CD4-positive, alpha-beta memory T cell (primary cell): ENCODE results near the gene TTC1. TPM values are rescaled to one million over a fixed set of nuclear protein-coding genes. Genes with fewer than 3 reads are reported as not detected.
A peak's percentile ranks its signal among the peaks of the same experiment; 100 is the strongest.

ENCODE experiments used
- CTCF ChIA-PET: fragments of 350-600 bp; sonication (Branson Sonifier 250); formaldehyde crosslinking; loops from one replicate; lab custom pipeline; 2021; ENCODE audit warnings: inconsistent platforms; ENCODE audit not compliant: partially characterized antibody; lab: Charles Lee
- POLR2A ChIA-PET: fragments of 350-600 bp; sonication (Branson Sonifier 250); formaldehyde crosslinking; loops from one replicate; lab custom pipeline; 2021; ENCODE audit not compliant: partially characterized antibody; lab: Charles Lee
- DNase-seq, 5 donors: peaks; one replicate each; pipeline versions ENCODE4 v3.0.0 to v3.0.0-alpha.2; 2020 to 2022; ENCODE audit warnings: mixed read lengths in 1 of 5
- H3K27ac ChIP-seq: one replicate; pipeline ENCODE4 v1.7.0; 2013; ENCODE audit warnings: low read depth, low read length
- H3K27me3 ChIP-seq: 2 replicates; pipeline ENCODE4 v1.7.0; 2013; ENCODE audit warnings: mild to moderate bottlenecking, low read length, moderate library complexity; ENCODE audit not compliant: insufficient read depth
- H3K36me3 ChIP-seq: 2 replicates; pipeline ENCODE4 v1.7.0; 2013; ENCODE audit warnings: mild to moderate bottlenecking, low read length, moderate library complexity; ENCODE audit not compliant: insufficient read depth
- H3K4me1 ChIP-seq: 2 replicates; pipeline ENCODE4 v1.7.0; 2013; ENCODE audit warnings: mild to moderate bottlenecking, low read length, moderate library complexity; ENCODE audit not compliant: insufficient read depth
- H3K4me3 ChIP-seq, 2 donors: one replicate each; pipeline ENCODE4 v1.7.0; 2013; ENCODE audit warnings: low read length in 2 of 2, mild to moderate bottlenecking in 1 of 2
- H3K9me3 ChIP-seq, 2 donors: one replicate each; pipeline ENCODE4 v1.7.0; 2013; ENCODE audit warnings: low read length in 2 of 2, control low read depth in 1 of 2; ENCODE audit not compliant: control insufficient read depth in 1 of 2
- H3K27ac Mint-ChIP-seq, 7 donors: one replicate each; pipeline ENCODE4 v1.8.0; 2020 to 2021; ENCODE audit warnings: mixed read lengths in 7 of 7, mild to moderate bottlenecking in 6 of 7, inconsistent platforms in 3 of 7, moderate library complexity in 3 of 7
- H3K27me3 Mint-ChIP-seq, 2 donors: one replicate each; pipeline ENCODE4 v1.8.0; 2020 to 2021; ENCODE audit warnings: mixed read lengths in 2 of 2
- H3K36me3 Mint-ChIP-seq, 2 donors: one replicate each; pipeline ENCODE4 v1.8.0; 2020 to 2021; ENCODE audit warnings: mixed read lengths in 2 of 2, inconsistent platforms in 1 of 2, mild to moderate bottlenecking in 1 of 2
- H3K4me1 Mint-ChIP-seq, 4 donors: one replicate each; pipeline ENCODE4 v1.8.0; 2020 to 2021; ENCODE audit warnings: mixed read lengths in 4 of 4, mild to moderate bottlenecking in 1 of 4
- H3K4me3 Mint-ChIP-seq, 8 donors: one replicate each; pipeline ENCODE4 v1.8.0; 2020 to 2021; ENCODE audit warnings: mixed read lengths in 8 of 8, mild to moderate bottlenecking in 7 of 8, moderate library complexity in 6 of 8, inconsistent platforms in 3 of 8
- H3K9me3 Mint-ChIP-seq, 8 donors: one replicate each; pipeline ENCODE4 v1.8.0; 2020 to 2021; ENCODE audit warnings: mixed read lengths in 8 of 8, mild to moderate bottlenecking in 5 of 8, inconsistent platforms in 3 of 8, moderate library complexity in 1 of 8
- intact Hi-C: fragments of 100-400 bp; cut with micrococcal nuclease; formaldehyde crosslinking; loops from one replicate; pipeline ENCODE4 v1.15.1; 2023
- polyA plus RNA-seq, 2 donors: library from polyadenylated mRNA; unstranded; fragments of 300-500 nt; fragmentation: Illumina TruSeq; gene quantifications; one replicate each; pipeline ENCODE4 v1.2.3, GENCODE V29; 2021
- total RNA-seq, 2 experiments: library from RNA; stranded (reverse); gene quantifications; one replicate each; pipeline ENCODE4 v1.2.3, GENCODE V29; 2021

Gene TTC1
- total and polyA plus RNA-seq, 4 experiments from 2014 or later, result 47.5 to 147 (median 71.7) TPM

- intact Hi-C loops, result no loop called here
Measured at GRCh38 chr5:159969966-159970365, 39.0 kb upstream of the TTC1 start.

DNA sequence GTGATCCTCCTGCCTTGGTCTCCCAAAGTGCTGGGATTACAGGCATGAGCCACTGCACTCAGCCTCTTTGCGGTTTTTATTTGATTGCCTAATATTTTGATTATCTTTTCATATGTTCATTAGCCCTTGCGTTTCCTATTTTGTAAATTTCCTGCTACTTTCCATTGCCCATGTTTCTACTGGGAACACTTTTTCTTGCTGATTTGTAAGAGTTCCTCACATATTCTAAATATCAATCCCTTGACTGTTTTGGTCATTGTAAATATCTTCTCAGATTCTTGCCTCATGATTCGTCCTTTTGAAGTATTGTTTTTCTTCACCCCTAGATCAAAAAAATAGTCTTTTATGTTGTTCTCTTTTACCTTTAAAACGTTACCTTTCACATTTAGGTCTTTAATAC lies 37.9 kb upstream of the TTC1 start:
- Mint-ChIP-seq H3K36me3 (no peaks in the 10 kb centered on the region), H3K9me3 (peaks cover 0 to 2% (median 0%) of the 10 kb centered on the region in 8 donors), H3K4me1 (peaks cover 8 to 19% (median 12%) of the 10 kb centered on the region in 4 donors), H3K27ac (no peak overlapping the region), H3K27me3 (peaks cover 42 to 60% of the 10 kb centered on the region in 2 donors), H3K4me3 (peak overlapping the region in 6 of 8 donors; percentile 4 to 84 (median 53))
- Histone ChIP-seq H3K27me3 (no peaks in the 10 kb centered on the region), H3K27ac (no peak overlapping the region), H3K4me3 (no peak overlapping the region), H3K4me1 (peaks cover 6% of the 10 kb centered on the region), H3K36me3 (no peaks in the 10 kb centered on the region), H3K9me3 (no peaks in the 10 kb centered on the region)
- ChIA-PET CTCF (no interaction called here), POLR2A (no interaction called here)
- no peak for DNase-seq
- intact Hi-C loops, result no loop called here

More at GRCh38 chr5:159969966-159970365, 39.0 kb upstream of the TTC1 start:
- Mint-ChIP-seq H3K4me3 (no peak overlapping the region), H3K27me3 (peaks cover 44 to 57% of the 10 kb centered on the region in 2 donors), H3K4me1 (peaks cover 8 to 19% (median 12%) of the 10 kb centered on the region in 4 donors), H3K36me3 (no peaks in the 10 kb centered on the region), H3K9me3 (peaks cover 0 to 2% (median 0%) of the 10 kb centered on the region in 8 donors), H3K27ac (no peak overlapping the region)
- H3K9me3 ChIP-seq, result no peaks in the 10 kb centered on the region
- no peak overlapping the region for H3K4me3 ChIP-seq
- POLR2A ChIA-PET, result interaction anchor here (1.1 kb wide), 1 partner anchor 17 kb away, joined by 3 read pairs; no protein-coding TSS in a partner anchor
- no peaks in the 10 kb centered on the region for H3K27me3 ChIP-seq
- no peak overlapping the region for H3K27ac ChIP-seq
- H3K36me3 ChIP-seq, result no peaks in the 10 kb centered on the region
- peaks cover 6% of the 10 kb centered on the region for H3K4me1 ChIP-seq
- DNase-seq, result no peak
- CTCF ChIA-PET, result interaction anchor here (1.2 kb wide), 1 partner anchor 17 kb away, joined by 4 read pairs; no protein-coding TSS in a partner anchor

- Mint-ChIP-seq H3K4me1 (peaks cover 8 to 19% (median 12%) of the 10 kb centered on the region in 4 donors), H3K36me3 (no peaks in the 10 kb centered on the region), H3K4me3 (peak overlapping the region; percentile 9 to 84 (median 60)), H3K9me3 (peaks cover 0 to 2% (median 0%) of the 10 kb centered on the region in 8 donors), H3K27me3 (peaks cover 38 to 56% of the 10 kb centered on the region in 2 donors), H3K27ac (peak overlapping the region in 1 of 7 donors; percentile 4)
- no peaks in the 10 kb centered on the region for H3K9me3 ChIP-seq
- no peak overlapping the region for H3K4me3 ChIP-seq
- DNase-seq, result no peak
- H3K4me1 ChIP-seq, result peaks cover 6% of the 10 kb centered on the region
- H3K27me3 ChIP-seq, result no peaks in the 10 kb centered on the region
- H3K27ac ChIP-seq, result no peak overlapping the region
- intact Hi-C loops, result no loop called here
- no peaks in the 10 kb centered on the region for H3K36me3 ChIP-seq
- ChIA-PET POLR2A (no interaction called here), CTCF (no interaction called here)
Measured at GRCh38 chr5:159971514-159971913, 37.4 kb upstream of the TTC1 start.

- peaks cover 6% of the 10 kb centered on the region for H3K4me1 ChIP-seq
- no peaks in the 10 kb centered on the region for H3K9me3 ChIP-seq
- no peaks in the 10 kb centered on the region for H3K36me3 ChIP-seq
- H3K9me3 Mint-ChIP-seq, result peaks cover 0 to 2% (median 0%) of the 10 kb centered on the region in 8 donors
- H3K27me3 Mint-ChIP-seq, result peaks cover 35 to 53% of the 10 kb centered on the region in 2 donors
- no peaks in the 10 kb centered on the region for H3K27me3 ChIP-seq
- intact Hi-C loops, result no loop called here
- no peak for DNase-seq
- no peak overlapping the region for H3K27ac ChIP-seq
- no peak overlapping the region for H3K4me3 ChIP-seq
- peaks cover 8 to 19% (median 12%) of the 10 kb centered on the region in 4 donors for H3K4me1 Mint-ChIP-seq
- H3K36me3 Mint-ChIP-seq, result no peaks in the 10 kb centered on the region
- ChIA-PET CTCF (no interaction called here), POLR2A (no interaction called here)
- H3K27ac Mint-ChIP-seq, result no peak overlapping the region
- peak overlapping the region in 4 of 8 donors; percentile 27 to 84 (median 80) for H3K4me3 Mint-ChIP-seq
Measured at GRCh38 chr5:159971931-159972461, 36.9 kb upstream of the TTC1 start.

GRCh38 chr5:159972538-159973362 lies 36.2 kb upstream of the TTC1 start:
- intact Hi-C loops, result no loop called here
- Histone ChIP-seq H3K27me3 (peaks cover 4% of the 10 kb centered on the region), H3K4me3 (no peak overlapping the region), H3K4me1 (peaks cover 6% of the 10 kb centered on the region), H3K9me3 (no peaks in the 10 kb centered on the region), H3K36me3 (no peaks in the 10 kb centered on the region), H3K27ac (no peak overlapping the region)
- H3K36me3 Mint-ChIP-seq, result no peaks in the 10 kb centered on the region
- peaks cover 8 to 19% (median 12%) of the 10 kb centered on the region in 4 donors for H3K4me1 Mint-ChIP-seq
- H3K27ac Mint-ChIP-seq, result no peak overlapping the region
- ChIA-PET POLR2A (no interaction called here), CTCF (no interaction called here)
- peaks cover 37 to 56% of the 10 kb centered on the region in 2 donors for H3K27me3 Mint-ChIP-seq
- DNase-seq, result no peak
- H3K4me3 Mint-ChIP-seq, result peak overlapping the region; percentile 54 to 83 (median 70)
- H3K9me3 Mint-ChIP-seq, result peaks cover 0 to 2% (median 0%) of the 10 kb centered on the region in 8 donors

DNA sequence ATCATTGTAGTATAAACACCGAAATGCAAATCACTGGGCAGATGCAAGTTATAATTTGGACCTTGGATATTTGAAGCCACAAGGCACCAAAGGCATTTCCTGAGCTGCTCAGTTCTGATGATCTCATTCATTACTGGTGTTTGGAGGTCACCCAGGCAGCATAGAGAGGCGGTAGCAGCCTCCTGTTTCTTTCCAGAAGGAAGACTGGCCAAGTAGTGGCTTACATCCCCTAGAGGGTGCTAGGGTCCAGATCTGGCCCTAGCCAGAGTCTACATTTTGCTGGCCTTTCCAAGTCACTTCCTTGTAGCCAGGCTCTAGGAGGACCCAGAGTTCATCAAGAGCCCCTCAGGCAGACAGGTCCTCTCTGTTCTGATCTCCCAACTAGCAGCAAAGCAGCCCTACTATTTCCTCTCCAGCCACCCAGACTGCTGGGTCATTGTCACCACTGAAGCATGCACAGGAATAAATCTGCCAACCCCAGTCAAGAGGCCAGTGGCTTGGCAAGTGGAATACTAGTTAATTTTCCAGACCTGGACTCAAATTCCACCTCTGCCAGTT lies 33.4 kb upstream of the TTC1 start:
- Histone ChIP-seq H3K27me3 (peaks cover 4% of the 10 kb centered on the region), H3K36me3 (no peaks in the 10 kb centered on the region), H3K4me1 (peaks cover 6% of the 10 kb centered on the region), H3K27ac (no peak overlapping the region), H3K4me3 (no peak overlapping the region), H3K9me3 (no peaks in the 10 kb centered on the region)
- intact Hi-C loops, result no loop called here
- no peaks in the 10 kb centered on the region for H3K36me3 Mint-ChIP-seq
- POLR2A ChIA-PET, result no interaction called here
- CTCF ChIA-PET, result no interaction called here
- no peak overlapping the region for H3K4me3 Mint-ChIP-seq
- H3K9me3 Mint-ChIP-seq, result peaks cover 0 to 2% (median 0%) of the 10 kb centered on the region in 8 donors
- no peak overlapping the region for H3K27ac Mint-ChIP-seq
- H3K27me3 Mint-ChIP-seq, result peaks cover 31 to 50% of the 10 kb centered on the region in 2 donors
- no peak for DNase-seq
- H3K4me1 Mint-ChIP-seq, result peaks cover 8 to 19% (median 12%) of the 10 kb centered on the region in 4 donors

GRCh38 chr5:159976921-159977320 lies 32.0 kb upstream of the TTC1 start:
- DNase-seq, result no peak
- Histone ChIP-seq H3K36me3 (no peaks in the 10 kb centered on the region), H3K4me3 (no peak overlapping the region), H3K4me1 (peaks cover 6% of the 10 kb centered on the region), H3K27me3 (peaks cover 4% of the 10 kb centered on the region), H3K27ac (no peak overlapping the region), H3K9me3 (no peaks in the 10 kb centered on the region)
- Mint-ChIP-seq H3K9me3 (peaks cover 0 to 2% (median 0%) of the 10 kb centered on the region in 8 donors), H3K4me1 (peaks cover 5 to 13% (median 7%) of the 10 kb centered on the region in 4 donors), H3K36me3 (no peaks in the 10 kb centered on the region), H3K4me3 (no peak overlapping the region), H3K27ac (no peak overlapping the region), H3K27me3 (peaks cover 20 to 43% of the 10 kb centered on the region in 2 donors)
- intact Hi-C loops, result no loop called here
- CTCF ChIA-PET, result interaction anchor here (2.9 kb wide), 1 partner anchor 10 kb away, joined by 21 read pairs; no protein-coding TSS in a partner anchor
- POLR2A ChIA-PET, result no interaction called here
